CD4-positive, alpha-beta T cell treated with Interleukin-15 for 1 hour (primary cell): ENCODE data around the gene EID2.

ENCODE experiments used
- DNase-seq: peaks from one replicate; pipeline ENCODE4 v3.0.0-alpha.2; 2020

EID2 gene

GRCh38 chr19:39500543-39500942 is 39.4 kb downstream of the EID2 start:
- DNase-seq: no peak

- no peak for DNase-seq
These were observed 40.0 kb downstream of the EID2 start for GRCh38 chr19:39499932-39500331.

GRCh38 chr19:39498798-39499642 is 40.9 kb downstream of the EID2 start, which contains the start of gene DLL3:
TSS of gene DLL3 (plus strand) at chr19:39498947. CDS start at chr19:39498975, 28 bp downstream.
- no peak for DNase-seq

- DNase-seq: no peak
These were observed 41.8 kb downstream of the EID2 start for GRCh38 chr19:39497996-39498797.

- no peak for DNase-seq
These were observed 42.3 kb downstream of the EID2 start for GRCh38 chr19:39497701-39497995.

- no peak for DNase-seq
These were observed 43.9 kb downstream of the EID2 start for GRCh38 chr19:39496063-39496462.

- DNase-seq: no peak
These were observed 45.3 kb downstream of the EID2 start for GRCh38 chr19:39494661-39495060.

GRCh38 chr19:39492788-39493187 is 47.2 kb downstream of the EID2 start:
- no peak for DNase-seq

GRCh38 chr19:39492225-39492624 is 47.7 kb downstream of the EID2 start:
- no peak for DNase-seq

- no peak for DNase-seq
These were observed 50.2 kb downstream of the EID2 start for GRCh38 chr19:39489756-39490155.
